ENCODE data around the gene HEATR1.
"Not testable (repeated sequence)": the region's sequence is repeated elsewhere in the genome, so short reads cannot be mapped to it uniquely, and the experiment has no call there.

The HEATR1 gene

DNA sequence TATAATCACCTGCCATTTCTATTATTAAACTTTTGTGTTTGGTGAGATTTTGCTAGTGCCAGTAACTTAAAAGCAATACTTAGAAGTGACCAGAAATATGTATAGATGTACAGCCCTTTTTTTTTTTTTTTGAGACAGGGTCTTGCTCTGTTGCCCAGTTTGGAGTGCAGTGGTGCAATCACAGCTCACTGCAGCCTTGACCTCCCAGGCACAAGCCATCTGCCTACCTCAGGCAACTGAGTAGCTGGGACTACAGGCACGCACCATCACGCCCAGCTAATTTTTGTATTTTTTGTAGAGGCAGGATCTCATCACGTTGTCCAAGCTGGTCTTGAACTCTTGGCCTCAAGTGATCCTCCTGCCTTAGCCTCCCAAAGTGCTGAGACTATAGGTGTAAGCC lies 23.9 kb downstream of the HEATR1 start:
- H3K9me3 ChIP-seq (ENCODE audit: insufficient read depth, low read depth, low read length); H3K27ac ChIP-seq (ENCODE audit: low read depth, low read length); H3K4me1 ChIP-seq (ENCODE audit: insufficient read depth, low read length); H3K9ac ChIP-seq (ENCODE audit: low read depth, low read length); H3K27me3 ChIP-seq (ENCODE audit: insufficient read depth, low read length); H3K4me3 ChIP-seq (ENCODE audit: low read length): not testable (repeated sequence)
- peaks cover 91% of the 10 kb centered on the region for H3K36me3 ChIP-seq (ENCODE audit: insufficient read depth, low read length)
- WGBS = 91% methylated on average over 3 of the region's 3 CpGs

DNA sequence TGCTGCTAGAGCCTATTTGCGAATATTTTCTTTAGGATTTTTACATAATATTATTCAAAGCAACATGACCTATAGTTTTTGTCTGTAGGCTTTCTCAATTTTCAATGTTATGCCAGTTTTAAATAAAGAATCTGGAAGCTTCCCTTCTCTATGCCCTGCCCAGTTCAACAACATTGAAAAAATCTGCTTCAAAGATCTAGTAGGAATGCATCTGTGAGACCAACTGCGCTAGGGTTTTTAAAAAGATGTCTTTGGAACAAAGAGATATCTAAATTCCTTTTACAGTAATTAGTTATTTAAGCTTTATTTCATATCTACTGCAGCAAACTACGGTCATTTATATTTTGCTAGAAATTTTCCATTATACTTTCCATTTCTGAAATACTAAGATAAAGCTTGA lies 25.7 kb downstream of the HEATR1 start:
- Histone ChIP-seq H3K4me3 (ENCODE audit: low read length) (no peak overlapping the region), H3K36me3 (ENCODE audit: insufficient read depth, low read length) (peaks cover 91% of the 10 kb centered on the region), H3K9ac (ENCODE audit: low read depth, low read length) (no peak overlapping the region), H3K4me1 (ENCODE audit: insufficient read depth, low read length) (no peaks in the 10 kb centered on the region), H3K27ac (ENCODE audit: low read depth, low read length) (no peak overlapping the region), H3K9me3 (ENCODE audit: insufficient read depth, low read depth, low read length) (no peaks in the 10 kb centered on the region), H3K27me3 (ENCODE audit: insufficient read depth, low read length) (no peaks in the 10 kb centered on the region)
- 100% methylated on average over 1 of the region's 3 CpGs for WGBS

DNA sequence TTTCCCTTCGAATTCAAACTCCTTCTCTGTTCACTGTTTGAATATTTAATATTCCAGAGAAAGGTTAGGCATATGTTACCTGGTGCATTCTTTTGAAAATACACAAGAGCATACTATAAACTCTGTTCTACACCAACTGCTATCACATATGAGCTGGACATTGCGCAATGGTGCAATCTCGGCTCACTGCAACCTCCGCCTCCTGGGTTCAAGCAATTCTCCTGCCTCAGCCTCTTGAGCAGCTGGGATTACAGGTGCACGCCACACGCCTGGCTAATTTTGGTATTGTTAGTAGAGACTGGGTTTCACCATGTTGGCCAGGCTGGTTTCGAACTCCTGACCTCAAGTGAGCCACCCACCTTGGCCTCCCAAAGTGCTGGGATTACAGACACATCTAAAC lies 27.3 kb downstream of the HEATR1 start:
- not testable (repeated sequence) for H3K27ac ChIP-seq (ENCODE audit: low read depth, low read length); H3K27me3 ChIP-seq (ENCODE audit: insufficient read depth, low read length); H3K9ac ChIP-seq (ENCODE audit: low read depth, low read length); H3K9me3 ChIP-seq (ENCODE audit: insufficient read depth, low read depth, low read length); H3K4me1 ChIP-seq (ENCODE audit: insufficient read depth, low read length); H3K4me3 ChIP-seq (ENCODE audit: low read length)
- WGBS = 90% methylated on average over 7 of the region's 7 CpGs
- peaks cover 94% of the 10 kb centered on the region for H3K36me3 ChIP-seq (ENCODE audit: insufficient read depth, low read length)

DNA sequence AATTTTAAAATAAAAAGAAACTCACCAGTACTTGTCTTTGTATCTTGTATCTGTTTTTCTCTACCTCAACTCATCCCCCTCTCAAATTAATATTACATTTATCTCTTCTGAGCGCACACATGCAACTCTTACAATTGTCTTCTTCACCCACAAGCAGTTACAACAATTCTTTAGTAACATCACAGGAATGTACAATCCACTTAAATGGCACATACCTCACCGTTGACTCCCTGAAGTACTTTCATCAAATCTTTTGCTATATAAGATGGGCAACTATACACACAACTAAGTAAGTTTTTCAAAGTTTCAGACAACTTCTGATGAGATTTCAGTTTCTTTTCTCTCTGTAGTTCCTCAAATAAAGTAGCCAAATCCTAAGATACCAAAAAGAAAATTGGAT lies 28.3 kb downstream of the HEATR1 start:
- H3K36me3 ChIP-seq (ENCODE audit: insufficient read depth, low read length) = peaks cover 95% of the 10 kb centered on the region
- no peaks in the 10 kb centered on the region for H3K4me1 ChIP-seq (ENCODE audit: insufficient read depth, low read length)
- H3K9ac ChIP-seq (ENCODE audit: low read depth, low read length) = no peak overlapping the region
- no peaks in the 10 kb centered on the region for H3K27me3 ChIP-seq (ENCODE audit: insufficient read depth, low read length)
- no peak overlapping the region for H3K27ac ChIP-seq (ENCODE audit: low read depth, low read length)
- H3K9me3 ChIP-seq (ENCODE audit: insufficient read depth, low read depth, low read length) = no peaks in the 10 kb centered on the region
- no peak overlapping the region for H3K4me3 ChIP-seq (ENCODE audit: low read length)
- 49% methylated on average over 2 of the region's 2 CpGs for WGBS

- H3K36me3 ChIP-seq (ENCODE audit: insufficient read depth, low read length) = peaks cover 97% of the 10 kb centered on the region
- no peak overlapping the region for H3K4me3 ChIP-seq (ENCODE audit: low read length)
- H3K9me3 ChIP-seq (ENCODE audit: insufficient read depth, low read depth, low read length) = no peaks in the 10 kb centered on the region
- H3K27me3 ChIP-seq (ENCODE audit: insufficient read depth, low read length) = no peaks in the 10 kb centered on the region
- no peak overlapping the region for H3K9ac ChIP-seq (ENCODE audit: low read depth, low read length)
- H3K4me1 ChIP-seq (ENCODE audit: insufficient read depth, low read length) = no peaks in the 10 kb centered on the region
- 96% methylated on average over 3 of the region's 3 CpGs for WGBS
- no peak overlapping the region for H3K27ac ChIP-seq (ENCODE audit: low read depth, low read length)
These were observed 28.8 kb downstream of the HEATR1 start for GRCh38 chr1:236575523-236575922.

DNA sequence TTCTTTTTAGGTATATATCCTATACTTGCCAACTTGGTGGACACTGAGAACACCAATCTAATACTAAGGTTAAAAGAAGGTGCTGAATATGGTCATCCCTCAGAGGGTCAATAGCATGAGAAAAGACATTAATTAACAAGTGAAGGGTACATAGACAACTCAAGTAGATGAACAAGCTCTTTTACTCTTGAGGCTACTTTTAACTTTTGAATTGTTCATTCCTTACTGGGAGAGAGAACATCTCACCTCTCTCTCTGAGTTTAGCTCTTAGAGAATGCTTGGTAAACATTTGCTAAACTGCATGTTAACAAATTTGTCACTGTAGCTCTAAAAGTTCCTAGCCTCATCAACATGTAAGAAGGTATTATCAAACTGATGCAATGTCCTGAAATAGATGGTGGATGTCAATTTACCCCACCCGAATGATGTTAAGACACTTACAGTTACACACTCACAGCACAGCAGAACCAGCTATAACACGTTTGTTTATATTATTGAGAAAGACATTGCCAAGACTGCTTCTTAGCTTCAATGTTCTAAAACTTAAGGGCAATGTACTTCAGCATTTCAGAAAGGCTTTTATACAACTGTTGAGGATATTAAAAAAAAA lies 35.9 kb downstream of the HEATR1 start:
- Histone ChIP-seq H3K4me1 (ENCODE audit: insufficient read depth, low read length) (no peaks in the 10 kb centered on the region), H3K9me3 (ENCODE audit: insufficient read depth, low read depth, low read length) (no peaks in the 10 kb centered on the region), H3K9ac (ENCODE audit: low read depth, low read length) (no peak overlapping the region), H3K36me3 (ENCODE audit: insufficient read depth, low read length) (peaks cover 99% of the 10 kb centered on the region), H3K4me3 (ENCODE audit: low read length) (no peak overlapping the region), H3K27me3 (ENCODE audit: insufficient read depth, low read length) (no peaks in the 10 kb centered on the region), H3K27ac (ENCODE audit: low read depth, low read length) (no peak overlapping the region)
- WGBS = 91% methylated on average over 2 of the region's 2 CpGs

GRCh38 chr1:236565530-236565929 lies 38.8 kb downstream of the HEATR1 start:
- WGBS = 97% methylated on average over 5 of the region's 5 CpGs
- H3K4me3 ChIP-seq (ENCODE audit: low read length) = no peak overlapping the region
- H3K27me3 ChIP-seq (ENCODE audit: insufficient read depth, low read length) = no peaks in the 10 kb centered on the region
- no peak overlapping the region for H3K9ac ChIP-seq (ENCODE audit: low read depth, low read length)
- H3K27ac ChIP-seq (ENCODE audit: low read depth, low read length) = no peak overlapping the region; the same call in 1 of the 2 replicates
- no peaks in the 10 kb centered on the region for H3K4me1 ChIP-seq (ENCODE audit: insufficient read depth, low read length)
- H3K9me3 ChIP-seq (ENCODE audit: insufficient read depth, low read depth, low read length) = no peaks in the 10 kb centered on the region
- peaks cover 97% of the 10 kb centered on the region for H3K36me3 ChIP-seq (ENCODE audit: insufficient read depth, low read length)

DNA sequence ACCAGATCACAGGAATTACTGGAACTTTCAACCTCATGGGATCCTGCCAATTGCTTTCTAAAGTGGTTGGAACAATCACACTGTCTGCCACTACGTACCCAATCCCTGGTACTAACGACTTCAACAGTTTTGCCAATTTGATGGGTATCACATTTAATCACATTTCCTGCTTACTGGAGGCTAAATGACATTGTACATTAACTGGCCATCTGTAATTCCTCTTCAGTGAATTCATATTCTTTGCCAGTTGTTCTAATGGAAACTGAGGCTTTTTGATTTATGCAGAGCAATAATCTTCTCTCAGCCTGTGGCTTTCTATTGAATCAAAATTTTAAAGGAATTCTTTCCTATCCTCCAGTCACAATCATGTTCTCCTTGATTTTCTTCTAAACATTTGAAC lies 42.3 kb downstream of the HEATR1 start:
- no peak overlapping the region for H3K27ac ChIP-seq (ENCODE audit: low read depth, low read length)
- WGBS = 94% methylated on average over 2 of the region's 2 CpGs

GRCh38 chr1:236560213-236560771 lies 44.0 kb downstream of the HEATR1 start:
- no peaks in the 10 kb centered on the region for H3K4me1 ChIP-seq (ENCODE audit: insufficient read depth, low read length)
- no peaks in the 10 kb centered on the region for H3K27me3 ChIP-seq (ENCODE audit: insufficient read depth, low read length)
- H3K9me3 ChIP-seq (ENCODE audit: insufficient read depth, low read depth, low read length) = no peaks in the 10 kb centered on the region
- peaks cover 98% of the 10 kb centered on the region for H3K36me3 ChIP-seq (ENCODE audit: insufficient read depth, low read length)
- no peak overlapping the region for H3K27ac ChIP-seq (ENCODE audit: low read depth, low read length)
- no peak overlapping the region for H3K4me3 ChIP-seq (ENCODE audit: low read length)
- 90% methylated on average over 6 of the region's 7 CpGs for WGBS
- H3K9ac ChIP-seq (ENCODE audit: low read depth, low read length) = no peak overlapping the region

More for the DNA sequence above, 42.3 kb downstream of the HEATR1 start:
- no peaks in the 10 kb centered on the region for H3K27me3 ChIP-seq (ENCODE audit: insufficient read depth, low read length)
- H3K9me3 ChIP-seq (ENCODE audit: insufficient read depth, low read depth, low read length) = no peaks in the 10 kb centered on the region
- H3K9ac ChIP-seq (ENCODE audit: low read depth, low read length) = no peak overlapping the region
- no peaks in the 10 kb centered on the region for H3K4me1 ChIP-seq (ENCODE audit: insufficient read depth, low read length)
- peaks cover 98% of the 10 kb centered on the region for H3K36me3 ChIP-seq (ENCODE audit: insufficient read depth, low read length)
- H3K4me3 ChIP-seq (ENCODE audit: low read length) = no peak overlapping the region

- no peak overlapping the region for H3K27ac ChIP-seq (ENCODE audit: low read depth, low read length)
- no peaks in the 10 kb centered on the region for H3K27me3 ChIP-seq (ENCODE audit: insufficient read depth, low read length)
- H3K9me3 ChIP-seq (ENCODE audit: insufficient read depth, low read depth, low read length) = no peaks in the 10 kb centered on the region
- 100% methylated on average over 3 of the region's 3 CpGs for WGBS
- no peak overlapping the region for H3K4me3 ChIP-seq (ENCODE audit: low read length)
- H3K9ac ChIP-seq (ENCODE audit: low read depth, low read length) = no peak overlapping the region
- H3K36me3 ChIP-seq (ENCODE audit: insufficient read depth, low read length) = peaks cover 97% of the 10 kb centered on the region
- H3K4me1 ChIP-seq (ENCODE audit: insufficient read depth, low read length) = no peaks in the 10 kb centered on the region
These were observed 45.5 kb downstream of the HEATR1 start for GRCh38 chr1:236558846-236559245.

- no peaks in the 10 kb centered on the region for H3K9me3 ChIP-seq (ENCODE audit: insufficient read depth, low read depth, low read length)
- WGBS = 97% methylated on average over 9 of the region's 9 CpGs
- H3K9ac ChIP-seq (ENCODE audit: low read depth, low read length) = no peak overlapping the region
- no peaks in the 10 kb centered on the region for H3K27me3 ChIP-seq (ENCODE audit: insufficient read depth, low read length)
- H3K4me3 ChIP-seq (ENCODE audit: low read length) = no peak overlapping the region
- H3K36me3 ChIP-seq (ENCODE audit: insufficient read depth, low read length) = peaks cover 98% of the 10 kb centered on the region
- H3K4me1 ChIP-seq (ENCODE audit: insufficient read depth, low read length) = no peaks in the 10 kb centered on the region
- no peak overlapping the region for H3K27ac ChIP-seq (ENCODE audit: low read depth, low read length)
These were observed 46.2 kb downstream of the HEATR1 start for GRCh38 chr1:236558081-236558480.

GRCh38 chr1:236556606-236557005 lies 47.7 kb downstream of the HEATR1 start:
- no peaks in the 10 kb centered on the region for H3K4me1 ChIP-seq (ENCODE audit: insufficient read depth, low read length)
- H3K27ac ChIP-seq (ENCODE audit: low read depth, low read length) = no peak overlapping the region
- WGBS = 96% methylated on average over 5 of the region's 7 CpGs
- H3K36me3 ChIP-seq (ENCODE audit: insufficient read depth, low read length) = peaks cover 98% of the 10 kb centered on the region
- H3K9ac ChIP-seq (ENCODE audit: low read depth, low read length) = no peak overlapping the region
- no peaks in the 10 kb centered on the region for H3K9me3 ChIP-seq (ENCODE audit: insufficient read depth, low read depth, low read length)
- no peak overlapping the region for H3K4me3 ChIP-seq (ENCODE audit: low read length)
- no peaks in the 10 kb centered on the region for H3K27me3 ChIP-seq (ENCODE audit: insufficient read depth, low read length)

Measured in HUES64 (cell line).